Left ventricle myocardium inferior (tissue), 1 donor: ENCODE data around the gene SPTBN4. TPM values are rescaled to one million over a fixed set of nuclear protein-coding genes. Genes with fewer than 3 reads are reported as not detected.
A peak's percentile ranks its signal among the peaks of the same experiment; 100 is the strongest.

Source experiments
- DNase-seq: peaks from one replicate; pipeline ENCODE4 v3.0.0-alpha.2; 2020
- H3K27ac ChIP-seq: fragments of 200-600 bp; replicated peaks from 2 replicates; pipeline ENCODE4 v1.8.0; 2021
- H3K27me3 ChIP-seq: fragments of 200-600 bp; 2 replicates; pipeline ENCODE4 v1.8.0; 2021; ENCODE audit warnings: low read depth
- H3K36me3 ChIP-seq: fragments of 200-600 bp; 2 replicates; pipeline ENCODE4 v1.8.0; 2021
- H3K4me1 ChIP-seq: fragments of 200-600 bp; 2 replicates; pipeline ENCODE4 v1.8.0; 2021
- H3K4me3 ChIP-seq: fragments of 200-600 bp; 2 replicates; pipeline ENCODE4 v1.8.0; 2021; ENCODE audit warnings: mild to moderate bottlenecking, moderate library complexity
- H3K9me3 ChIP-seq: fragments of 200-600 bp; replicated peaks from 2 replicates; pipeline ENCODE4 v1.8.0; 2021
- CTCF ChIP-seq: fragments of 200-600 bp; IDR thresholded peaks from 2 replicates; pipeline ENCODE4 v1.8.0; 2021; ENCODE audit warnings: antibody characterized with exemption, mild to moderate bottlenecking, borderline replicate concordance
- intact Hi-C: fragments of 100-400 bp; cut with micrococcal nuclease; formaldehyde crosslinking; loops from one replicate; pipeline ENCODE4 v1.11.0; 2022
- long read RNA-seq: library from polyadenylated mRNA; unstranded; transcript quantifications from one replicate; pipeline ENCODE4 v2.0.0, GENCODE V29; 2021
- total RNA-seq: library from RNA; stranded (reverse); fragmentation: NEBNext Ultra II Directional; extraction: Animal tissue kit (Norgen Biotek cat#: 25700); gene quantifications from one replicate; pipeline ENCODE4 v1.2.1, GENCODE V29; 2021
- donor health status: DM: no; HTN: yes; CAD: no; lungs with severe emphysema.

SPTBN4 gene
- 6.1 TPM for total RNA-seq
- long read RNA-seq, partial matches to known transcripts, result 10 of 13 reads
- long read RNA-seq, other reads (novel, unspliced or antisense), result 2 of 13 reads

GRCh38 chr19:40466985-40467734, at the start of gene SPTBN4:
Gene SPTBN4, plus strand, starts transcription at chr19:40467001. Its CDS starts 5,621 bp downstream, at chr19:40472622.
- H3K4me1 ChIP-seq, result peaks cover 35% of the 10 kb centered on the region
- peak within 1 kb of the TSS; percentile 75 for H3K4me3 ChIP-seq
- TF ChIP-seq CTCF, result no peak
- H3K27ac ChIP-seq, result peak within 1 kb of the TSS; percentile 84
- no peak for DNase-seq
- H3K36me3 ChIP-seq, result no peaks in the 10 kb centered on the region
- intact Hi-C loops, result no loop called here
- no peaks in the 10 kb centered on the region for H3K9me3 ChIP-seq
- H3K27me3 ChIP-seq, result peaks cover 5% of the 10 kb centered on the region

- peak overlapping the region; percentile 99 for H3K27ac ChIP-seq
- no peak for TF ChIP-seq CTCF
- H3K4me1 ChIP-seq, result peaks cover 77% of the 10 kb centered on the region
- H3K4me3 ChIP-seq, result no peak overlapping the region
- intact Hi-C loops, result no loop called here
- DNase-seq, result no peak
- H3K9me3 ChIP-seq, result no peaks in the 10 kb centered on the region
- H3K27me3 ChIP-seq, result no peaks in the 10 kb centered on the region
- H3K36me3 ChIP-seq, result peaks cover 5% of the 10 kb centered on the region
Measured at GRCh38 chr19:40417643-40417981, 49.2 kb upstream of the SPTBN4 start.

DNA sequence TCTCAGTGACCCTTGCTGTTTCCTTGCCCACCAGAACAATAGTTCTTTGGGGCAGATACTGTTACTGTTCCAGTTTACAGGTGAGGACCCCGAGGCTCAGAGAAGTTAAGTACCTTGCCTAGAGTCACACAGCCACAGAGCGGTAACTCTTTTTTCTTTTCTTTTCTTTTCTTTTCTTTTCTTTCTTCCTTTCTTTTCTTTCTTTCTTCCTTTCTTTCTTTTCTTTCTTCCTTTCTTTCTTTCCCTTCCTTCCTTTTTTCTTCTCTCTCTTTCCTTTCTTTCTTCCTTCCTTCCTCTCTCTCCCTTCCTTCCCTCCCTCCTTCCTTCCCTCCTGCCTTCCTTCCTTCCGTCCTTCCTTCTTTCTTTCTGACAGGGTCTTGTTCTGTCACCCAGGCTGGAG, 48.8 kb upstream of the SPTBN4 start:
- Histone ChIP-seq H3K27me3 (no peaks in the 10 kb centered on the region), H3K36me3 (peaks cover 10% of the 10 kb centered on the region), H3K27ac (peak overlapping the region; percentile 99), H3K4me1 (peaks cover 77% of the 10 kb centered on the region), H3K4me3 (no peak overlapping the region), H3K9me3 (no peaks in the 10 kb centered on the region)
- TF ChIP-seq CTCF, result no peak
- no peak for DNase-seq
- intact Hi-C loops, result no loop called here

GRCh38 chr19:40419066-40419612, 47.7 kb upstream of the SPTBN4 start:
- no peak for DNase-seq

DNA sequence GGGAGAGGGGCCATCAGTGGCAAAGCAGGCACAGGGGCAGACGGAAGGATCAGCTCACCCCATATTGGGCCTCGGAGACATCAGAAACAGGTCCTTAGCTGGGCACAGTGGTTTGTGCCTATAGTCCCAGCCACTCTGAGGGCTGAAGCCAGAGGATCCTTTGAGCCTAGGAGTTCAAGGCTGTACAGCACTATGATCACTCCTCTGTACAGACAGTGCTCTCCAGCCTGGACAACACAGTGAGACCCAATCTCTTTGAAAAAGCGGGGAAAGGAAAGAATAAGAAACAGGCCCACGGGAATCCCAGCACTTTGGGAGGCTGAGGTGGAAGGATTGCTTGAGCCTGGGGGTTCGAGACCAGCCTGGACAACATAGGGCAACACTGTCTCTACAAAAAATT, 47.0 kb upstream of the SPTBN4 start:
- Histone ChIP-seq H3K4me1 (peaks cover 77% of the 10 kb centered on the region), H3K27me3 (no peaks in the 10 kb centered on the region), H3K4me3 (no peak overlapping the region), H3K27ac (peak overlapping the region; percentile 99), H3K9me3 (no peaks in the 10 kb centered on the region), H3K36me3 (peaks cover 13% of the 10 kb centered on the region)
- DNase-seq, result no peak
- TF ChIP-seq CTCF, result no peak
- intact Hi-C loops, result no loop called here

More at GRCh38 chr19:40419066-40419612, 47.7 kb upstream of the SPTBN4 start:
- Histone ChIP-seq H3K4me3 (no peak overlapping the region), H3K27me3 (no peaks in the 10 kb centered on the region), H3K9me3 (no peaks in the 10 kb centered on the region), H3K27ac (peak overlapping the region; percentile 99), H3K4me1 (peaks cover 77% of the 10 kb centered on the region), H3K36me3 (peaks cover 13% of the 10 kb centered on the region)
- intact Hi-C loops, result no loop called here
- no peak for TF ChIP-seq CTCF
